ENCODE measurements around the gene TMEM63A. TPM values are rescaled to one million over a fixed set of nuclear protein-coding genes. Genes with fewer than 3 reads are reported as not detected.
"Not testable (repeated sequence)": the region's sequence is repeated elsewhere in the genome, so short reads cannot be mapped to it uniquely, and the experiment has no call there.

TMEM63A gene
- total RNA-seq, 1 donor from 2014 or later: 95.7 TPM

- intact Hi-C loops (cut with DNase I): no loop called here
Measured at GRCh38 chr1:225814381-225814780, 67.8 kb downstream of the TMEM63A start.

GRCh38 chr1:225813214-225813964, 68.8 kb downstream of the TMEM63A start:
- peak; percentile 76 for DNase-seq (ENCODE audit: low spot score)
- peak; percentile 85 for ATAC-seq
- intact Hi-C loops (cut with DNase I): no loop called here

More at GRCh38 chr1:225814381-225814780, 67.8 kb downstream of the TMEM63A start:
- ATAC-seq (no peak), DNase-seq (ENCODE audit: low spot score) (no peak)

- no peak for DNase-seq (ENCODE audit: low spot score)
- intact Hi-C loops (cut with DNase I): no loop called here
- peak; percentile 0 for ATAC-seq
Measured at GRCh38 chr1:225812488-225813213, 69.5 kb downstream of the TMEM63A start.

GRCh38 chr1:225811622-225812487, 70.3 kb downstream of the TMEM63A start:
- ATAC-seq (no peak), DNase-seq (ENCODE audit: low spot score) (peak; percentile 69)
- intact Hi-C loops (cut with DNase I): no loop called here

- ATAC-seq; intact Hi-C loops (cut with DNase I): not testable (repeated sequence)
Measured at GRCh38 chr1:225810579-225811538, 71.3 kb downstream of the TMEM63A start.

GRCh38 chr1:225809842-225810578, 72.2 kb downstream of the TMEM63A start, which contains the start of gene EPHX1:
TSS of gene EPHX1 (plus strand) at chr1:225810124. CDS start at chr1:225828730, 18,606 bp downstream.
- peak; percentile 82 for ATAC-seq
- DNase-seq (ENCODE audit: low spot score): peak; percentile 95
- intact Hi-C loops (cut with DNase I): no loop called here

More at GRCh38 chr1:225810579-225811538, 71.3 kb downstream of the TMEM63A start:
- peak; percentile 65 for DNase-seq (ENCODE audit: low spot score)

GRCh38 chr1:225808136-225808535, 74.0 kb downstream of the TMEM63A start:
- DNase-seq (ENCODE audit: low spot score) (no peak), ATAC-seq (no peak)
- intact Hi-C loops (cut with DNase I): no loop called here

GRCh38 chr1:225806736-225807135, 75.4 kb downstream of the TMEM63A start:
- ATAC-seq: not testable (repeated sequence)

GRCh38 chr1:225806249-225806648, 75.9 kb downstream of the TMEM63A start:
- ATAC-seq: no peak
- intact Hi-C loops (cut with DNase I): no loop called here
- no peak for DNase-seq (ENCODE audit: low spot score)

More at GRCh38 chr1:225806736-225807135, 75.4 kb downstream of the TMEM63A start:
- DNase-seq (ENCODE audit: low spot score); intact Hi-C loops (cut with DNase I): not testable (repeated sequence)

- ATAC-seq; DNase-seq (ENCODE audit: low spot score); intact Hi-C loops (cut with DNase I): not testable (repeated sequence)
Measured at GRCh38 chr1:225801146-225801545, 81.0 kb downstream of the TMEM63A start.

GRCh38 chr1:225796097-225796496, 86.1 kb downstream of the TMEM63A start:
- intact Hi-C loops (cut with DNase I); DNase-seq (ENCODE audit: low spot score); ATAC-seq: not testable (repeated sequence)

Small RNAs within 50 kb of the gene (microRNA-seq; reads per million reads assigned to microRNA genes)
- not detected for gene MIR6741

Other genes with a start within 250 kb of the TMEM63A start
- 80.8 TPM for gene ENAH, start 229.3 kb downstream of the TMEM63A start, total RNA-seq
- gene SRP9, start 104.6 kb downstream of the TMEM63A start, total RNA-seq: 151 TPM
- 232 TPM for gene EPHX1, start 72.3 kb downstream of the TMEM63A start, total RNA-seq
- gene LEFTY1, start 6.8 kb upstream of the TMEM63A start, total RNA-seq: 0.89 TPM
- 52.2 TPM for gene PYCR2, start 41.9 kb upstream of the TMEM63A start, total RNA-seq
- 0.31 TPM for gene LEFTY2, start 58.8 kb upstream of the TMEM63A start, total RNA-seq
- 22.3 TPM for gene SDE2, start 117.0 kb upstream of the TMEM63A start, total RNA-seq
- gene H3-3A, start 180.3 kb upstream of the TMEM63A start, total RNA-seq: 314 TPM